NCI-H1436 (cell line): ENCODE data around the gene PRR29.
A peak's percentile ranks its signal among the peaks of the same experiment; 100 is the strongest.
"Not testable (repeated sequence)": the region's sequence is repeated elsewhere in the genome, so short reads cannot be mapped to it uniquely, and the experiment has no call there.

Experiments
- DNase-seq: peaks from one replicate; lab custom pipeline; 2025; lab: John Stamatoyannopoulos, UW

PRR29 gene

GRCh38 chr17:64015447-64015846 is 17.3 kb downstream of the PRR29 start:
- DNase-seq, result no peak

DNA sequence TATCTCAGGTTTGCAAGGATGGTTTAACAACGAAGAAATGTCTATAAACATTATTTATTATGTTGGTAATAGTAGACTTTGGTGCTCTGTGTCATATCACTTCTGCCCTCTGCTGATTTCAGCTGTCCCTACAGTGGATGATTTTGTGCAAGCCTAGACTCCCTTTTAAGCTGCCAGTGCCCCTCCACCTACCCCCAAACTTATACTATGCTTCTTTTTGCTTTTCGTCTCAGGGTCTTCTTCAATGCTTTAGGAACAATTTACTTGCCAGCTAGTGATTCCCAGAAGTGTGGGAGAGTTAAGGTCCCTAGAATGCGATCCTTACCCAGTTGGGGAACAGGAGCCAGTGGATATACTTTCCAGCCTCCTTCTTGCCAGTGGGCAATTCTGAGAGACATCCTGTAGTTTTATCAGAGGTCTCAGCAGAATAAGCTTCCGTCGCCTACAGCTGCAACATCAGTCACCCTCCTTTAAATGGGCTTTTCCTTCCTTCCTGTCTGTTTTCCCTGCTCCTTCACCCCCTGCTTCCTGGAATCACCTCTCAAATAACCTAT is 18.2 kb downstream of the PRR29 start:
- DNase-seq, result no peak

GRCh38 chr17:64016974-64017373 is 18.8 kb downstream of the PRR29 start:
- DNase-seq, result no peak

DNA sequence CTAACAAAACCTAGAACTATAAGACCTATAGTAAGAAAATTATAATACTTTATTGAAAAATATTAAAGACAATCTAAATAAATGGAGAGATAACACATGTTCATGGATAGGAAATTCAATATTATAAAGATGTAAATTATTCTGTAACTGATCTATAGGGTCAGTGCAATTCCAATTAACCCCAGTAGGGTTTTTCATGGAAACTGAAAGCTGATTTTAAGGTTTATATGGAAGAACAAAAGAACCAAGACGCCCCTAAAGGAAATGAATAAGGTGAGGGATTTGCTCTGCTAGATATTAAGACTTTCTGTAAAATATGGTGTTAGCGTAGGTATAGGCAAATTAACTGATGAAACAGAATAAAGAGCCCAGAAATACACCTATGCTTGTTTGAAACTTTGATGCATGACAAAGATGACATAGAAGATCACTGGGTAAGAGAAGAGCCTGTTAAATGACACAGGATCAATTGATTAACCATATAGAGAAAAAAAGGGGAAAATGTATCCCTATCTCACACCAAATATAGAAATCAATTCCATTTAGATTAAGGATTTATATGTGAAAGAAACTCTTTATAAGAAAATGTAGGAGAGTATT is 19.3 kb downstream of the PRR29 start:
- no peak for DNase-seq

GRCh38 chr17:64019551-64019961 is 21.4 kb downstream of the PRR29 start:
- DNase-seq, result not testable (repeated sequence)

DNA sequence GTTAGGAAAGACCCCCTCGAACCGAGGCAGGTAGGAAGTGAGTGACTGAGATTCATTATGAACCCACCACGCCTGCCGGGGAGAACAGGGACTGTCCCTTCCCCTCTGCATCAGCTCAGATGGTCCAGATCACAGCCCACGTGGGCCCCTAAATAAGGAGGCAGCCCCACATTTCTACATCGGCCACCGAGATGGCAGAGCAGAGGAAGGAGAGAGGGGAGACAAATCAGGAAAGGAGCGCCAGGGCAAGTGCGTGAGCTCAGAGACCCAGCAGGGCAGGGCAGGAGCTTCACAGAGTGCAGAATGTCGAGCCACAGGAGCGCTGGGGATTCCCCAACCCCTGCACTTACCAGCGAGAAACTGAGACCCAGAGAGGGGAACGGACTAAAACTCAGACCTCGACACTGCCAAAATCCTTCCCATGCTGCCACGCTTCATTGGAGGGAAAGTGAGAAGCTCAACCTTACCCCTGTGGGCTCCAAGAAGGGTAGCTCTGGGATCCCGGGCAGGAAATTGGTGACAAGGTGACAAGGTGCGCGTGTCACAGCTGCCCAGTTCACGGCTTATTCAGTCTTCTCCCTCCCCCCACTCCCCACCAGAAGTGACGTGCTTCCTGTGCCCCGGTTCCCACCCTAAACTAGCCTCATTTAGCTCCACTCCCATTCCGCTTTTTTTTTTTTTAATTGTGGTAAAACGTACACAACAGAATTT is 22.1 kb downstream of the PRR29 start, which contains the start of gene ICAM2:
Gene ICAM2, minus strand, starts transcription at position 578 of the 711 bp plus-strand sequence. CDS start 13,942 bp downstream, outside the sequence.
- DNase-seq, result no peak

DNA sequence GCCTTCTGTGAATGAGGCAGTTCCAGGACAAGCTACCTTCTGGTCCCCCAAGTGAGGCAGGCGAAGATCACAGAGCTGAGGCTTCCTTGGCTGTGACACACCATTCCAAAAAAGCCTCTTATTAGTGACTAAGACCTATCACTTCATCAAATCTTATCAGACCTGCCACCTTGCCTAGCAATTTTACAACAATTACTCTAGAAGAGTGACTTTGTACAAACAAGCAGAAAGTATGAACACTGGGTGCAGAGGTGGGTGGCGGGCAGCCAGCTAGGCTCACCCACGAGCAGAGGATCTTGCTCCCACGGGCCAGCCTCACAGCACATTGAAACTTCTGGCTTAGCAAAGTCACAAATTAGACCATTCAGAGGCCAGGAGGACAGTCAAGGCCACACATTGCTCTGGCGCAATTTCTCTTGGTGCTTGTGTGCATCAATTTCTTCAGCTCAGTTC is 24.5 kb downstream of the PRR29 start:
- no peak for DNase-seq

DNA sequence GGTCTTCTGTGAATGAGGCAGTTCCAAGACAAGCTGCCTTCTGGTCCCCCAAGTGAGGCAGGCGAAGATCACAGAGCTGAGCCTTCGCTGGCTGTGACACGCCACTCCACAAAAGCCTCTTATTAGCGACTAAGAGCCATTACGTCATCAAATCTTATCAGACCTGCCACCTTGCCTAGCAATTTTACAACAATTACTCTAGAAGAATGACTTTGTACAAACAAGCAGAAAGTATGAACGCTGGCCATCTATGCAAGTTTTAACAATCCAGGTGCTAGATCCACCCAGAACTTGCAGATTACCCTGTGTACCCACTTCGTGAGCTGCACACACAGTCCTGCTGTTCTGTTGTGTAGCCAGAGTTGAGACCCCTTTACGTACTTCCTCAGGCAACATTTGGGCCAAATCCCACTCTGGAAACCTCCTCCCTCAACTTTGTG is 26.1 kb downstream of the PRR29 start:
- DNase-seq, result no peak

GRCh38 chr17:64024781-64025731 is 26.9 kb downstream of the PRR29 start:
- DNase-seq, result no peak

GRCh38 chr17:64025732-64026294 is 27.7 kb downstream of the PRR29 start:
- peak; percentile 92 for DNase-seq

DNA sequence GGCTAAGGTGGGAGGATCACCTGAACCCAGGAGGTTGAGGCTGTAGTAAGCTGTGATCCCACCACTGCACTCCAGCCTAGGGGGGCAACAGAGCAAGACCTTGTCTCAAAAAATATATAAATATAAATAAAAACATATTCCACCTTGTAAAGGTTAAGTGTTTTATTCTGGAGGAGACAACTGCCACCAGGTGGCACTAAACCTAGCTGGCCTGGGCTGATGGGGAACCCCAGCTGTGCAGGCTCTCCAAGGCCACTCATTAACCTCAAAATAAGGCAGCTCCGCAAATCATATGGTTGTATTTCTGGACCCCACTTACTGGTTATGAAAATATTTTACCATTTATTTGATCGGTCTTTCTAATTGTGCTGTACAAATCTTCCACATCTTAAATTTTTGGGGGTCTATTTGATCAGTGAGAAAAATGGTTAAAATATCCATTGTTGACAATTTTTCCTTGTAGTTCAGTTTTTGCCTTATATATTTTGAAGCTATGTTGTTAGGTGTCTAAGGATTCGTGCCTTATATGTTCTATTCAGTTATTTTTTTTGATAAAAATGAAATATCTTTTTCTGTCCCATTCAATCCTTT is 30.8 kb downstream of the PRR29 start:
- DNase-seq, result peak; percentile 61

DNA sequence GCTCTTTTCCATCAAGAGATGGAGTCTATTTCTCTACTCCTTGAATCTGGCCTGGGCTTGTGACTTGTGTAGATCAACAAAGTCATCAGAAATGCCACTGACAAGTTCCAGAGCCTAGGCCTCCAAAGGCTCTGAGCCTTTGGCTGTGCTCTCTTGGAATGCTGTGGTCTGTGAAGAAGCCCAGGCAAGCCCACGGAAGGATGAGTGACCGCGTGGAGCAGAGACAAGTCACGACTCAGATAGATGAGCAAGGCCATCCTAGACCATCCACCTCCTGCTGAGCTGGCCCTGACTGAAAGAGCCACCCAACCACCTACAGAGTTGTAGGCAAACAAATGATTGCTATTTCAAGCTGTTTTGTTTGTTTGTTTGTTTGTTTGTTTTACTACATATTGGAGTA is 33.9 kb downstream of the PRR29 start:
- DNase-seq, result no peak

GRCh38 chr17:64036198-64036922 is 38.2 kb downstream of the PRR29 start:
- DNase-seq, result no peak

DNA sequence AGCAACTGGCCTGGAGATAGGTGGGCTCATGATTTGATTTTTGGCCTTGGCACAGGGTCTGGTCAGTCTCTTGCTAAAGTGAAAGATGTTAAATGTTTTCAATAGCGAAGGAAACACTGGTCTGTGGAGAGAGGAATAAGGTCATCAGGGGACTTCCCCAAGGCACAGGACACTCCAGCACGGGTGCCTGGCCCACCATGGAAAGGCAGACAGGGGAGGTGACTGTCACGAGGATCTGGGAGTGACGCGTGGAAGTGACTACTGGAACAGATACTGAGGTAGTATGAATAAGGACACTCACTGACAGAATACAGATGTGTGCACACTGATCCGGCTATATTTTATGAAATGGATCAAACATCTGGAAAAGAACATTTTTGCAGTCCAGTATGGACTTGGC is 39.0 kb downstream of the PRR29 start:
- no peak for DNase-seq

DNA sequence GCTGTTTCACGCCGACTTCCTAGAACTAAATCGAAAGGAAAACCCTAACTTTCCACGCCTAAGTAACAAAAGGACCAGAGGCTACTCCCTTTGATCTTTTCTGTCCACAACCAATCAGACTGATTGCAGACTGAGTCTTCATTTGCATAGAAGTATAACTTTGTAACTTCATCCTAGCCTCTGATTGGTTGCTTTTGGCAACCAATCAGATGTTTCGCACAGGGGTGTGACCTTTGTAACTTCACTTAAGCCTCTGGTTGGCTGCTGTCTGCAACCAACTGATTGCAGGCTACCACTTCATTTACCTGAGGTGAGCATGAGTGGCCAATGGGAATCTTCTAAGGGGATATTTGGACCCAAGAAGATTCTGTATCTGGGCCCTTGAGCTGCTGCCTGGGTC is 39.7 kb downstream of the PRR29 start:
- DNase-seq, result no peak

GRCh38 chr17:64038331-64039105 is 40.4 kb downstream of the PRR29 start:
- DNase-seq, result no peak

DNA sequence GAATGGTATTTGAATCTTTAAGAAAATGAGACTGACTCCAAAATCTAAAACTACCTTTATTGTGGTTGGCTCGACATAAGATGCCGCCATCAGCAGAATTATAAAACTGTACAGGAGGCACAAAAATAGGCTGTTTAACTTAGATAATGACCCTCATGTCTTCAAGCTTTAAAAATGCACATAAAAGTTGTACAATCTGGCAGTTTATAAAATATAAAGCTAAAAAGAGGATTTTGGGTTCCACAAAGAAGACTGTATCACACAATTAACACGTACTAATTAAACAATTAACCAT is 40.9 kb downstream of the PRR29 start:
- no peak for DNase-seq

GRCh38 chr17:64040206-64040605 is 42.1 kb downstream of the PRR29 start:
- DNase-seq, result no peak

DNA sequence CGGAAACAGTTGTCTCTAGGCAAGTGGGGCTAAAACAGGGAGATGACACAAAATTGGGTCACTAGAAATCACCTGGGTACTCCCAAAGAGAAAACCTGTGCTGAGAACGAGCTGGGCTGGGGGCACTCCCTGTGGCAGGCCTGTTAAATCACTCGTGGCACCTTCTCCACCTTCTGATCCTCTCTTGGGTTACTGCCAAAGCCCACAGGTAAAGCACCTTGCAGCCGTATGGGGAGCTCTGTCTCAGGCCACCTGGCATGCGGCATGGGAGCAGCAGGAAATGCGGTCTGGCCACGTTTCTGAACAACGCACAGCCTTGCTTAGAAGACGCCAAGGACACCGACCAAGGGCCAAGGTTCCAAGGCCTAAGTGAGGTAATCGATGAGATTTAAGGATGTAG is 43.8 kb downstream of the PRR29 start:
- no peak for DNase-seq
